Upper lobe of left lung (tissue), 6 donors: Measurements from ENCODE around the gene GPALPP1. TPM values are rescaled to one million over a fixed set of nuclear protein-coding genes. Genes with fewer than 3 reads are reported as not detected.

Source experiments
- ATAC-seq, 2 donors: fragments of 200-7000 bp; cut with Tn5 transposase; one replicate each; pipeline ENCODE4 v1.9.1; 2022; ENCODE audit warnings: mild to moderate bottlenecking in 2 of 2, moderate library complexity in 2 of 2; ENCODE audit not compliant: low FRiP score in 2 of 2
- DNase-seq, 2 donors: peaks; one replicate each; pipeline ENCODE4 v3.0.0-alpha.2; 2019 to 2020
- H3K27ac ChIP-seq, 4 donors: fragments of 200-600 bp; sonication (generic); one replicate each; pipeline ENCODE4 v1.5.1; 2016 to 2019
- H3K27me3 ChIP-seq, 4 donors: fragments of 200-600 bp; sonication (generic); one replicate each; pipeline ENCODE4 v1.5.1; 2017 to 2019
- H3K36me3 ChIP-seq, 4 donors: fragments of 200-600 bp; sonication (generic); one replicate each; pipeline ENCODE4 v1.5.1; 2016 to 2019
- H3K4me1 ChIP-seq, 4 donors: fragments of 200-600 bp; sonication (generic); one replicate each; pipeline ENCODE4 v1.5.1; 2018 to 2019
- H3K4me3 ChIP-seq, 4 donors: fragments of 200-600 bp; sonication (generic); one replicate each; pipeline ENCODE4 v1.5.1; 2017 to 2019; ENCODE audit warnings: mild to moderate bottlenecking in 2 of 4, moderate library complexity in 1 of 4
- H3K9me3 ChIP-seq, 4 donors: fragments of 200-600 bp; sonication (generic); one replicate each; pipeline ENCODE4 v1.5.1; 2018 to 2019
- CTCF ChIP-seq, 6 experiments: fragments of 450-650 bp in 4 of 6; fragments of 200-600 bp in 2 of 6; sonication (generic) in 2 of 6; IDR thresholded peaks; one replicate each; pipeline ENCODE4 v1.5.1; 2016 to 2019; ENCODE audit warnings: antibody characterized with exemption in 6 of 6
- EP300 ChIP-seq, 4 donors: sonication (generic); formaldehyde crosslinking; IDR thresholded peaks; one replicate each; pipeline ENCODE4 v1.5.1; 2017; ENCODE audit warnings: antibody characterized with exemption in 4 of 4, control low read depth in 2 of 4
- POLR2A ChIP-seq, 4 donors: fragments of 450-650 bp; IDR thresholded peaks; one replicate each; pipeline ENCODE4 v1.5.1; 2016 to 2017; ENCODE audit warnings: antibody characterized with exemption in 4 of 4, mild to moderate bottlenecking in 2 of 4
- POLR2AphosphoS5 ChIP-seq, 2 donors: sonication (generic); formaldehyde crosslinking; IDR thresholded peaks; one replicate each; pipeline ENCODE4 v1.5.1; 2017; ENCODE audit warnings: antibody characterized with exemption in 2 of 2
- WGBS, 2 donors: methylation state at CpG; one replicate each; pipeline ENCODE4 v1.1.5; 2017 to 2018; 5-methylcytosine and 5-hydroxymethylcytosine counted together
- small RNA-seq, 4 donors: library from RNA; depleted of rRNA; stranded (forward); fragments of <200 nt; gene quantifications; one replicate each; pipeline ENCODE3, GENCODE V24; 2016
- total RNA-seq, 6 donors: library from RNA; depleted of rRNA in 4 of 6; stranded (reverse); fragments of >200 nt in 4 of 6; gene quantifications; one replicate each; pipeline versions ENCODE4 v1.1.0 to v1.2.1, GENCODE V29; 2016 to 2021
- donor health status: DM: no; HTN: no; CAD: no; lungs with moderate emphysema.
- donor health status: DM: no; HTN: yes; CAD: no; lungs with severe emphysema.

GPALPP1 gene
- total RNA-seq, 6 donors from 2014 or later = 16.7 to 46.1 (median 22.2) TPM

GRCh38 chr13:45073809-45074208 is 84.5 kb downstream of the GPALPP1 start:
- Histone ChIP-seq H3K27ac (no peak overlapping the region), H3K4me1 (no peaks in the 10 kb centered on the region), H3K4me3 (no peak overlapping the region), H3K9me3 (no peaks in the 10 kb centered on the region), H3K27me3 (no peaks in the 10 kb centered on the region), H3K36me3 (no peaks in the 10 kb centered on the region)
- no peak for ATAC-seq
- DNase-seq = no peak
- 78 to 79% methylated on average over 4 of the region's 4 CpGs for WGBS, 2 donors
- TF ChIP-seq POLR2A (IDR thresholded peaks at IDR 0.05) (no peak), EP300 (IDR thresholded peaks at IDR 0.05) (no peak), POLR2AphosphoS5 (IDR thresholded peaks at IDR 0.05) (no peak), CTCF (IDR thresholded peaks at IDR 0.05) (no peak)

GRCh38 chr13:45074721-45075120 is 85.4 kb downstream of the GPALPP1 start:
- no peak for DNase-seq
- Histone ChIP-seq H3K36me3 (no peaks in the 10 kb centered on the region), H3K4me1 (no peaks in the 10 kb centered on the region), H3K9me3 (no peaks in the 10 kb centered on the region), H3K27ac (no peak overlapping the region), H3K27me3 (no peaks in the 10 kb centered on the region), H3K4me3 (no peak overlapping the region)
- 88 to 90% methylated on average over 6 of the region's 6 CpGs for WGBS, 2 donors
- TF ChIP-seq POLR2AphosphoS5 (IDR thresholded peaks at IDR 0.05) (no peak), EP300 (IDR thresholded peaks at IDR 0.05) (no peak), CTCF (IDR thresholded peaks at IDR 0.05) (no peak), POLR2A (IDR thresholded peaks at IDR 0.05) (no peak)
- ATAC-seq = no peak

GRCh38 chr13:45078003-45078402 is 88.7 kb downstream of the GPALPP1 start:
- no peak for DNase-seq
- 84 to 93% methylated on average over 1 of the region's 1 CpG for WGBS, 2 donors

More at GRCh38 chr13:45078003-45078402, 88.7 kb downstream of the GPALPP1 start:
- no peak for ATAC-seq
- H3K9me3 ChIP-seq = no peaks in the 10 kb centered on the region
- no peaks in the 10 kb centered on the region for H3K4me1 ChIP-seq
- no peak overlapping the region for H3K4me3 ChIP-seq
- no peaks in the 10 kb centered on the region for H3K27me3 ChIP-seq
- TF ChIP-seq CTCF (IDR thresholded peaks at IDR 0.05) (no peak), POLR2A (IDR thresholded peaks at IDR 0.05) (no peak), EP300 (IDR thresholded peaks at IDR 0.05) (no peak), POLR2AphosphoS5 (IDR thresholded peaks at IDR 0.05) (no peak)
- no peaks in the 10 kb centered on the region for H3K36me3 ChIP-seq
- H3K27ac ChIP-seq = no peak overlapping the region

Small RNA genes lying within 50 kb of the gene (small RNA-seq; reads per million reads assigned to genes)
- gene RN7SL49P = 0.12 to 0.57 (median 0.44) reads per million in 4 donors

Other genes starting within 250 kb of the GPALPP1 start
- gene NUFIP1, start 67 bp upstream of the GPALPP1 start, total RNA-seq = 1 to 10 TPM in 5 of 6 donors, under 1 TPM in 1; 0.78 to 4.1 (median 3.5) TPM
- gene GTF2F2, start 131.0 kb downstream of the GPALPP1 start, total RNA-seq = 10 to 100 TPM; 10.2 to 29.3 (median 18.2) TPM
- not detected for gene KCTD4, start 211.5 kb downstream of the GPALPP1 start, total RNA-seq